IgD-negative memory B cell (primary cell): ENCODE measurements around the gene PREX1. TPM values are rescaled to one million over a fixed set of nuclear protein-coding genes. Genes with fewer than 3 reads are reported as not detected.

ENCODE experiments used
- H3K27ac Mint-ChIP-seq, 3 donors: one replicate each; pipeline ENCODE4 v1.8.0; 2020 to 2022; ENCODE audit warnings: mild to moderate bottlenecking in 3 of 3, mixed read lengths in 3 of 3, moderate library complexity in 1 of 3
- H3K27me3 Mint-ChIP-seq: one replicate; pipeline ENCODE4 v1.8.0; 2021; ENCODE audit warnings: mixed read lengths
- H3K36me3 Mint-ChIP-seq: one replicate; pipeline ENCODE4 v1.8.0; 2020; ENCODE audit warnings: mild to moderate bottlenecking, mixed read lengths
- H3K4me1 Mint-ChIP-seq, 3 donors: one replicate each; pipeline ENCODE4 v1.8.0; 2020 to 2022; ENCODE audit warnings: mixed read lengths in 3 of 3, mild to moderate bottlenecking in 1 of 3
- H3K4me3 Mint-ChIP-seq, 4 donors: one replicate each; pipeline ENCODE4 v1.8.0; 2020 to 2022; ENCODE audit warnings: mild to moderate bottlenecking in 4 of 4, mixed read lengths in 4 of 4, moderate library complexity in 3 of 4
- H3K9me3 Mint-ChIP-seq, 3 donors: one replicate each; pipeline ENCODE4 v1.8.0; 2020 to 2021; ENCODE audit warnings: mixed read lengths in 3 of 3, mild to moderate bottlenecking in 1 of 3
- polyA plus RNA-seq: library from polyadenylated mRNA; unstranded; fragments of 300-500 nt; fragmentation: Illumina TruSeq; gene quantifications from one replicate; pipeline ENCODE4 v1.2.3, GENCODE V29; 2021

The PREX1 gene
- polyA plus RNA-seq, 1 donor from 2014 or later: 41.7 TPM

GRCh38 chr20:48688579-48688978, 139.2 kb downstream of the PREX1 start:
- H3K27ac Mint-ChIP-seq: peak overlapping the region in 1 of 3 donors; percentile 41
- H3K9me3 Mint-ChIP-seq: no peaks in the 10 kb centered on the region
- no peak overlapping the region for H3K4me3 Mint-ChIP-seq
- no peaks in the 10 kb centered on the region for H3K36me3 Mint-ChIP-seq
- H3K27me3 Mint-ChIP-seq: no peaks in the 10 kb centered on the region
- H3K4me1 Mint-ChIP-seq: peaks cover 0 to 9% (median 3%) of the 10 kb centered on the region in 3 donors

- no peak overlapping the region for H3K4me3 Mint-ChIP-seq
These were observed 140.5 kb downstream of the PREX1 start for GRCh38 chr20:48687117-48687800.

GRCh38 chr20:48686238-48687116, 141.3 kb downstream of the PREX1 start:
- Mint-ChIP-seq H3K4me3 (no peak overlapping the region), H3K27me3 (no peaks in the 10 kb centered on the region), H3K27ac (peak overlapping the region; percentile 42 to 88 (median 87)), H3K36me3 (no peaks in the 10 kb centered on the region), H3K9me3 (no peaks in the 10 kb centered on the region), H3K4me1 (peaks cover 0 to 9% (median 3%) of the 10 kb centered on the region in 3 donors)

More at GRCh38 chr20:48687117-48687800, 140.5 kb downstream of the PREX1 start:
- H3K27me3 Mint-ChIP-seq: no peaks in the 10 kb centered on the region
- H3K9me3 Mint-ChIP-seq: no peaks in the 10 kb centered on the region
- no peaks in the 10 kb centered on the region for H3K36me3 Mint-ChIP-seq
- peak overlapping the region in 2 of 3 donors; percentile 42 to 88 for H3K27ac Mint-ChIP-seq
- H3K4me1 Mint-ChIP-seq: peaks cover 0 to 9% (median 3%) of the 10 kb centered on the region in 3 donors

GRCh38 chr20:48685300-48685699, 142.5 kb downstream of the PREX1 start:
- Mint-ChIP-seq H3K27ac (peak overlapping the region in 1 of 3 donors; percentile 52), H3K4me1 (peaks cover 0 to 9% (median 3%) of the 10 kb centered on the region in 3 donors), H3K36me3 (no peaks in the 10 kb centered on the region), H3K27me3 (no peaks in the 10 kb centered on the region), H3K4me3 (no peak overlapping the region), H3K9me3 (no peaks in the 10 kb centered on the region)

- H3K27ac Mint-ChIP-seq: peak overlapping the region in 1 of 3 donors; percentile 52
- H3K9me3 Mint-ChIP-seq: no peaks in the 10 kb centered on the region
- H3K4me1 Mint-ChIP-seq: peaks cover 0 to 6% (median 3%) of the 10 kb centered on the region in 3 donors
- H3K27me3 Mint-ChIP-seq: no peaks in the 10 kb centered on the region
- H3K36me3 Mint-ChIP-seq: no peaks in the 10 kb centered on the region
- no peak overlapping the region for H3K4me3 Mint-ChIP-seq
These were observed 143.2 kb downstream of the PREX1 start for GRCh38 chr20:48684501-48685041.

GRCh38 chr20:48683467-48684175, 144.2 kb downstream of the PREX1 start:
- Mint-ChIP-seq H3K36me3 (no peaks in the 10 kb centered on the region), H3K4me1 (peaks cover 0 to 8% (median 2%) of the 10 kb centered on the region in 3 donors), H3K4me3 (no peak overlapping the region), H3K9me3 (no peaks in the 10 kb centered on the region), H3K27ac (peak overlapping the region in 1 of 3 donors; percentile 77), H3K27me3 (no peaks in the 10 kb centered on the region)

GRCh38 chr20:48682529-48683363, 145.1 kb downstream of the PREX1 start:
- H3K4me1 Mint-ChIP-seq: peaks cover 0 to 9% (median 2%) of the 10 kb centered on the region in 3 donors
- H3K27ac Mint-ChIP-seq: peak overlapping the region in 1 of 3 donors; percentile 77
- peaks cover 1% of the 10 kb centered on the region for H3K36me3 Mint-ChIP-seq
- no peak overlapping the region for H3K4me3 Mint-ChIP-seq
- no peaks in the 10 kb centered on the region for H3K27me3 Mint-ChIP-seq
- H3K9me3 Mint-ChIP-seq: no peaks in the 10 kb centered on the region

GRCh38 chr20:48681873-48682426, 145.8 kb downstream of the PREX1 start:
- no peak overlapping the region for H3K4me3 Mint-ChIP-seq
- no peaks in the 10 kb centered on the region for H3K9me3 Mint-ChIP-seq
- H3K27me3 Mint-ChIP-seq: no peaks in the 10 kb centered on the region
- no peak overlapping the region for H3K27ac Mint-ChIP-seq
- H3K4me1 Mint-ChIP-seq: peaks cover 0 to 9% (median 2%) of the 10 kb centered on the region in 3 donors
- H3K36me3 Mint-ChIP-seq: peaks cover 1% of the 10 kb centered on the region

- Mint-ChIP-seq H3K36me3 (peaks cover 1% of the 10 kb centered on the region), H3K4me3 (no peak overlapping the region), H3K4me1 (peaks cover 0 to 9% (median 2%) of the 10 kb centered on the region in 3 donors), H3K27ac (no peak overlapping the region), H3K27me3 (no peaks in the 10 kb centered on the region), H3K9me3 (no peaks in the 10 kb centered on the region)
These were observed 146.5 kb downstream of the PREX1 start for GRCh38 chr20:48681201-48681872.

- H3K27ac Mint-ChIP-seq: no peak overlapping the region
- H3K27me3 Mint-ChIP-seq: no peaks in the 10 kb centered on the region
- no peak overlapping the region for H3K4me3 Mint-ChIP-seq
- H3K9me3 Mint-ChIP-seq: no peaks in the 10 kb centered on the region
- H3K36me3 Mint-ChIP-seq: peaks cover 1% of the 10 kb centered on the region
- H3K4me1 Mint-ChIP-seq: peaks cover 0 to 9% (median 2%) of the 10 kb centered on the region in 3 donors
These were observed 147.1 kb downstream of the PREX1 start for GRCh38 chr20:48680650-48681049.

- Mint-ChIP-seq H3K4me3 (no peak overlapping the region), H3K27me3 (no peaks in the 10 kb centered on the region), H3K9me3 (no peaks in the 10 kb centered on the region), H3K4me1 (peaks cover 0 to 6% (median 1%) of the 10 kb centered on the region in 3 donors), H3K27ac (peak overlapping the region in 1 of 3 donors; percentile 46), H3K36me3 (peaks cover 1% of the 10 kb centered on the region)
These were observed 148.2 kb downstream of the PREX1 start for GRCh38 chr20:48679599-48679998.

- no peaks in the 10 kb centered on the region for H3K27me3 Mint-ChIP-seq
- no peaks in the 10 kb centered on the region for H3K9me3 Mint-ChIP-seq
- peak overlapping the region; percentile 17 to 63 (median 59) for H3K27ac Mint-ChIP-seq
- H3K4me3 Mint-ChIP-seq: no peak overlapping the region
- H3K36me3 Mint-ChIP-seq: peaks cover 1% of the 10 kb centered on the region
- H3K4me1 Mint-ChIP-seq: peaks cover 0 to 6% (median 1%) of the 10 kb centered on the region in 3 donors
These were observed 148.8 kb downstream of the PREX1 start for GRCh38 chr20:48679011-48679410.

GRCh38 chr20:48678421-48678820, 149.4 kb downstream of the PREX1 start:
- H3K9me3 Mint-ChIP-seq: no peaks in the 10 kb centered on the region
- H3K4me3 Mint-ChIP-seq: no peak overlapping the region
- H3K27ac Mint-ChIP-seq: peak overlapping the region in 2 of 3 donors; percentile 17 to 59
- peaks cover 1% of the 10 kb centered on the region for H3K36me3 Mint-ChIP-seq
- H3K4me1 Mint-ChIP-seq: peaks cover 0 to 3% (median 1%) of the 10 kb centered on the region in 3 donors
- no peaks in the 10 kb centered on the region for H3K27me3 Mint-ChIP-seq
